Loucy (cell line): Measurements from ENCODE around the gene ZBED5.

ENCODE experiments used
- H2AFZ ChIP-seq: fragments of 200-600 bp; sonication (generic); 2 replicates; pipeline ENCODE4 v1.6.0; 2016; ENCODE audit warnings: antibody characterized with exemption, mild to moderate bottlenecking, low read length, moderate library complexity
- H3F3A ChIP-seq: fragments of 200-600 bp; 2 replicates; pipeline ENCODE4 v1.6.0; 2016; ENCODE audit warnings: antibody characterized with exemption, low read depth, mild to moderate bottlenecking
- H3K27me3 ChIP-seq: fragments of 200-600 bp; sonication (generic); 2 replicates; pipeline ENCODE4 v1.6.1; 2014; ENCODE audit warnings: low read length, mild to moderate bottlenecking; ENCODE audit not compliant: insufficient read depth, poor library complexity, severe bottlenecking
- H3K36me3 ChIP-seq: fragments of 200-600 bp; sonication (generic); 2 replicates; pipeline ENCODE4 v1.6.1; 2016; ENCODE audit warnings: low read length; ENCODE audit not compliant: insufficient read depth
- H3K4me1 ChIP-seq: fragments of 200-600 bp; sonication (generic); 2 replicates; pipeline ENCODE4 v1.5.1; 2014; ENCODE audit warnings: low read length, mild to moderate bottlenecking; ENCODE audit not compliant: insufficient read depth, poor library complexity, severe bottlenecking
- H3K4me2 ChIP-seq: fragments of 200-600 bp; sonication (generic); 2 replicates; pipeline ENCODE4 v1.6.0; 2014; ENCODE audit warnings: antibody characterized with exemption, low read length, low read depth, mild to moderate bottlenecking; ENCODE audit not compliant: poor library complexity, severe bottlenecking
- H3K4me3 ChIP-seq: fragments of 200-600 bp; sonication (generic); 2 replicates; pipeline ENCODE4 v1.5.1; 2014; ENCODE audit warnings: low read length, mild to moderate bottlenecking, mixed read lengths; ENCODE audit not compliant: poor library complexity, severe bottlenecking
- H3K79me2 ChIP-seq: fragments of 200-600 bp; sonication (generic); 2 replicates; pipeline ENCODE4 v1.6.1; 2014; ENCODE audit warnings: low read length; ENCODE audit not compliant: insufficient read depth
- H3K9ac ChIP-seq: fragments of 200-600 bp; sonication (generic); 2 replicates; pipeline ENCODE4 v1.6.0; 2014; ENCODE audit warnings: mild to moderate bottlenecking, low read depth, low read length, moderate library complexity; ENCODE audit not compliant: poor library complexity, severe bottlenecking
- H3K9me2 ChIP-seq: fragments of 200-600 bp; sonication (generic); replicated peaks from 2 replicates; pipeline ENCODE4 v1.6.1; 2016; ENCODE audit warnings: low read depth, low read length, mixed read lengths
- H3K9me3 ChIP-seq: fragments of 200-600 bp; sonication (generic); 2 replicates; pipeline ENCODE4 v1.6.1; 2014; ENCODE audit warnings: mild to moderate bottlenecking, antibody characterized with exemption, low read length, low read depth; ENCODE audit not compliant: insufficient read depth
- H4K20me1 ChIP-seq: fragments of 200-600 bp; sonication (generic); 2 replicates; pipeline ENCODE4 v1.6.0; 2014; ENCODE audit warnings: antibody characterized with exemption, low read length, mild to moderate bottlenecking; ENCODE audit not compliant: insufficient read depth, poor library complexity, severe bottlenecking
- CTCF ChIP-seq: fragments of 200-600 bp; sonication (generic); conservative IDR thresholded peaks from 2 replicates; pipeline ENCODE4 v1.5.1; 2014; ENCODE audit warnings: mild to moderate bottlenecking, antibody characterized with exemption, low read length
- EZH2phosphoT487 ChIP-seq: fragments of 200-600 bp; IDR thresholded peaks from 2 replicates; pipeline ENCODE4 v1.6.1; 2018; ENCODE audit warnings: antibody characterized with exemption, mild to moderate bottlenecking, moderate library complexity, borderline replicate concordance

The ZBED5 gene

DNA sequence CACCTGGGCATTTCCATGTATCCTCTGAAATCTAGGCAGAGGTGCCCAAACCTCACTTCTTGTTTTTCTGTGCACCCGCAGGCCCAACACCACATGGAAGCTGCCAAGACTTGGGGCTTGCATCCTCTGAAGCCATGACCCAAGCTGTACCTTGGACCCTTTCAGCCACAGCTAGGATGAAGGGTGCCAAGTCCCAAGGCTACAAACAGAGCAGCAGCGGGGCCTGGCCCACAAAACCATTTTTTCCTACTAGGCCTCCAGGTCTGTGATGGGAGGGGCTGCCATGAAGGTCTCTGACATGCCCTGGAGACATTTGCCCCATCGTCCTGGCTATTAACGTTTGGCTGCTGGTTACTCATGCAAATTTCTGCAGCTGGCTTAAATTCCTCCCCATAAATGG is 28.7 kb downstream of the ZBED5 start:
- H3K27me3 ChIP-seq, result no peaks in the 10 kb centered on the region
- H3K9me3 ChIP-seq, result no peaks in the 10 kb centered on the region
- TF ChIP-seq EZH2phosphoT487 (no peak), CTCF (no peak)
- no peaks in the 10 kb centered on the region for H3K36me3 ChIP-seq
- H3K9me2 ChIP-seq, result no peaks in the 10 kb centered on the region
- H3K4me2 ChIP-seq, result no peak overlapping the region
- H2AFZ ChIP-seq, result no peak overlapping the region
- H4K20me1 ChIP-seq, result no peaks in the 10 kb centered on the region
- H3K9ac ChIP-seq, result no peak overlapping the region
- no peaks in the 10 kb centered on the region for H3K79me2 ChIP-seq
- no peaks in the 10 kb centered on the region for H3F3A ChIP-seq
- no peak overlapping the region for H3K4me3 ChIP-seq
- peaks cover 6% of the 10 kb centered on the region for H3K4me1 ChIP-seq

DNA sequence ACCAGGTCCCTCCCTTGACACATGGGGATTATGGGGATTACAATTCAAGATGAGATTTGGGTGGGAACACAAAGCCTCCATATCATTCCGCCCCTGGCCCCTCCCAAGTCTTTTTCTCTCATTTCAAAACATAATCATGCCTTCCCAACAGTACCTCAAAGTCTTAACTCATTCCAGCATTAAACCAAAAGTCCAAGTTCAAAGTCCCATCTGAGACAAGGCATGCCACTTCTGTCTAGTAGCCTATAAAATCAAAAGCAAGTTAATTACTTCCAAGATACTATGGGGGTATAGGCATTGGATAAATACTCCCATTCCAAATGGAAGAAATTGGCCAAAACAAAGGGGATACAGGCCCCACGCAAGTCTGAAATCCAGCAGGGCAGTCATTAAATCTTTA is 29.5 kb downstream of the ZBED5 start:
- Histone ChIP-seq H3F3A (no peaks in the 10 kb centered on the region), H3K36me3 (no peaks in the 10 kb centered on the region), H3K79me2 (no peaks in the 10 kb centered on the region), H2AFZ (no peak overlapping the region), H3K4me3 (no peak overlapping the region), H3K9me2 (no peaks in the 10 kb centered on the region), H3K4me2 (no peak overlapping the region), H3K27me3 (no peaks in the 10 kb centered on the region), H3K9me3 (no peaks in the 10 kb centered on the region), H3K4me1 (peaks cover 11% of the 10 kb centered on the region), H4K20me1 (no peaks in the 10 kb centered on the region), H3K9ac (no peak overlapping the region)
- TF ChIP-seq CTCF (no peak), EZH2phosphoT487 (no peak)

- H3F3A ChIP-seq, result no peaks in the 10 kb centered on the region
- no peak overlapping the region for H3K4me3 ChIP-seq
- no peaks in the 10 kb centered on the region for H4K20me1 ChIP-seq
- no peaks in the 10 kb centered on the region for H3K79me2 ChIP-seq
- H3K9me2 ChIP-seq, result no peaks in the 10 kb centered on the region
- H3K27me3 ChIP-seq, result no peaks in the 10 kb centered on the region
- H2AFZ ChIP-seq, result peak overlapping the region; percentile 64
- H3K9ac ChIP-seq, result no peak overlapping the region
- H3K9me3 ChIP-seq, result no peaks in the 10 kb centered on the region
- no peak overlapping the region for H3K4me2 ChIP-seq
- peaks cover 18% of the 10 kb centered on the region for H3K4me1 ChIP-seq
- TF ChIP-seq CTCF, result no peak
- H3K36me3 ChIP-seq, result no peaks in the 10 kb centered on the region
Observed at GRCh38 chr11:10824888-10825287, 33.0 kb downstream of the ZBED5 start.
